NCI-H1436 (cell line): Measurements from ENCODE around the gene CACNA1C.
A peak's percentile ranks its signal among the peaks of the same experiment; 100 is the strongest.

Experiments used
- DNase-seq: peaks from one replicate; lab custom pipeline; 2025; lab: John Stamatoyannopoulos, UW

The CACNA1C gene

DNA sequence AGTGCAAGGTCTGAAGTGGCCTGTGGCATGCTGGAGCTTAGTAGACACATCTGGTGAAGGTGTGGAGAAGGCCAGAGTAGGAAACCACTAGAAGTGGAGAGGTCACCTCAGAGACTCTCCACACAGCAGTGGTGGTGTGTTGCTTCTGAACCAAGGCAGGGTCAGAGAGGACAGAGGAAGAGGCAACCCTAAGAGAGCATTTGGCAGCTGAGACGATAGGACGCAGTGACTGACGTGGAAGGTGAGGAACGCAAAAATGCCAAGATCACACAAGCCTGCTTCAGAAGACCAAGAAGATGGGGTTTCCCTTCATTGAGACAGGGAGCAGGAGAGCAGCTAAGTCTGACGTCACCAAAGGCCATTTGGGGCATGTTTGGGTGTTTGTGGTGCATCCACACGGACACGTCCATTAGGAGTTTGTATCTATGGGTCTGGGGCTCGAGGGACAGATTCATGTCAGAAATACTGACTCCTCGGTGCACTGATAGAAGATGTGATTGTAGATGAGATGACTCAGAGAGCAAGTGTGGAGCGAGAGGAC is 338.1 kb downstream of the CACNA1C start:
- no peak for DNase-seq

DNA sequence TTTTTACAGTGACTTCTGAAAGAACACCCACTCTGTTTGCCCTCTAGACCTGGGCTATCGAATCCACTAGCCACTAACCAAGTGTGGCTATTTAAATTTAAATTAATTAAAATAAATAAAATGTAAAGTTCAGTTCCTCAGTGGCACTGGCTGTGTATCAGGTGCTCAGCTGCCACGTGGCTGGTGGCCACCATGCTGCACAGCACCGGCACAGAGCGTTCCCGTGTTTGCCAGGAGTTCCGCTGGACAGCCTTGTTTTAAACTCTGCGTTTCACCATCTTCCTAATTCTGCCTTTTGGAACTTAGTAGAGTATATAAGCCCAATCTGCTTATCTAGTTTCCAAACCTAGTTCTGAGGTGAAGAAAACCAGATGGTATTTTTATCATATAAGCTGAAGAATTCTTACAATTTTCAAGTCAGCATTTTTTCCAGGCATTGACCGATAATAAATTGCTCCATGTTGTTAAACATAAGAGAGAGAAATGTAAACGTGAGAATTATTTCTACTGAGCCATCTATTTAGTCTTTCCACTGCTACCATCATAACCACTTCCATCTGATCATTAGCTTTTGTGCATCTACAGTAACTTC is 339.0 kb downstream of the CACNA1C start:
- DNase-seq = no peak

- DNase-seq = no peak
Observed at GRCh38 chr12:2393016-2393415, 340.2 kb downstream of the CACNA1C start.

- no peak for DNase-seq
Observed at GRCh38 chr12:2393996-2394395, 341.2 kb downstream of the CACNA1C start.

DNA sequence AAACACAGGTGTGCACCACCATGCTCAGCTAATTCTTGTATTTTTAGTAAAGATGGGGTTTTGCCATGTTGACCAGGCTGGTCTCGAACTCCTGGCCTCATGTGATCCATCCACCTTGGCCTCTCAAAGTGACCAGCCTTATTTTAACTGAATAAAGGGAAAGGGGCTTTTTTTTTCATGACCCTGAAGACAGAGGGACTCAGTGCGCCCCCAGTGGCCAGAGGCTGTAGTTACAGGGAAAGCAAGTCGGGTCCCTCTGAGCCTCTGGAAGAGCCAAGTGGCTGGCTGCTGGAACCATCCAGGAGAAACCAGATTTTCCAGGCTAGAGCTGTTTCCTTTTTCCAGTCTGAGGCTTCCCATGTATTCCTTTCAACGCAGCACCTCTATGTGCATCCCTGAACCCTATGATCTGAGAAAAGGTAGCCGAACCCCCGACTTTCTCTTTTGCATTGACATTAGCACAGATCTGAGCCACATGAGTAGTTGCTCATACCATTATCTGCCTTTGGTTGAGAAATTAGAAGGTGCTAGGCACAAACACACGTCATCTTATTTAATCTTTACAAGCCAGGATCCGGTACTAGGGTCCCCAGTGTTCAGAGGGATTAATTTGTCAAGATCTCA is 342.7 kb downstream of the CACNA1C start:
- DNase-seq = peak; percentile 23

GRCh38 chr12:2396448-2396871 is 343.7 kb downstream of the CACNA1C start:
- DNase-seq = no peak

- no peak for DNase-seq
Observed at GRCh38 chr12:2397356-2398045, 344.7 kb downstream of the CACNA1C start.

DNA sequence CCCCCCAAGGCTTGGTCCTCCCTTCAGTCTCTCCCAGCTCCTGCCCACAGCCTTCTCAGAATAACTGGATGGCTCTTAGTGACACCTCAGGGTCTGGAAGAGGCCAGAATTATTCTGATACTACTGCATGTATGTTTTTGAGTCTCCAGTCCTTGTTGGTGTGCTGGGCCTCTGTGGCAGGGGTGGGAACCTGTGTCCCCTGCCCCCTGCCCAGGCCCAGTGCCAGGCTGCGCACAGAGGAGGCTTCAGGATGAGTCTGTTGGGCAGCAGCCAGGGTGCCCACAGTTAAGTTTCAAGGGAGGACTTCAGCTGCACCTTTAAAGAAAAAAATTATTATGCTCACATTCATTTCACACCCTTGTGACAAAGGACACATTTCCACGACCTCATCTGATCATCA is 348.3 kb downstream of the CACNA1C start:
- DNase-seq = no peak

- DNase-seq = peak; percentile 43
Observed at GRCh38 chr12:2402073-2402579, 349.3 kb downstream of the CACNA1C start.

- DNase-seq = no peak
Observed at GRCh38 chr12:2403221-2403976, 350.6 kb downstream of the CACNA1C start.

DNA sequence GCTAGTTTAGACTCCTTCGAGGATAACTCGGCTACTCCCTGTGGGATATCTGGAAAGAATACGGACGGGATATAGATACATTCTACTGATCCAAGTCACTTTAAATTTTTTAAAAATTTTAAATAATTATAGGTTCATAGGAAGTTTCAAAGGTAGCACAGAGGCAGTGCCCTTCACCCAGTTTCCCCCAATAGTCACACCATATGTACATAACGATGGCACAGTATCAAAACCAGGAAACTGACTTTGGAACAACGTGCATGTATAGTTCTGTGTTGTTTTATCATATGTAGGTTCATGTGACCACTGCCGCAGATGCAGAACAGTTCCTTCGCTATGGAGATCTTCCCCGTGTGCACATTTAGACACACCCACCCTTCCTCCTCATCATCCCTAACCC is 352.3 kb downstream of the CACNA1C start:
- DNase-seq = no peak

DNA sequence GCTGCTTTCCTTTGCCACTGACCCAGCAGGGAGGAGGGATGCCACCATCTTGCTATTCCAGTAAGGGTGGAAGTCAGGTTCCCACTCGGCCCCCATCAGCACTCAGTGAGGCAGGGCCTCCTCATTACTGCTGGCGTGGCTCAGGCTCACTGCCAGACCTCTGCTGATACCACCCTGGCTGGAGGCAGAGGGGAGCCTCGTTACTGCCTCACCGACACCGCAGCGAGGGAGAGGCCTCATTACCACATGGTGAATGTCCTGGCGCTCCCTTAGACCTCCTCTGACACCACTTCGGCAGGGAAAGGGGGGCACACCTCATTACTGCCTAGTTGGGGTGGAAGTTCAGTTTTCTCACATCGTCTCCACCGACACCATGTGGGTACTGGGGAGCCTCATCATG is 354.1 kb downstream of the CACNA1C start:
- DNase-seq = no peak

GRCh38 chr12:2408262-2408661 is 355.5 kb downstream of the CACNA1C start:
- DNase-seq = no peak

GRCh38 chr12:2409656-2410265 is 357.0 kb downstream of the CACNA1C start:
- no peak for DNase-seq

GRCh38 chr12:2410496-2410895 is 357.7 kb downstream of the CACNA1C start:
- DNase-seq = no peak

- no peak for DNase-seq
Observed at GRCh38 chr12:2411011-2411410, 358.2 kb downstream of the CACNA1C start.

- no peak for DNase-seq
Observed at GRCh38 chr12:2411616-2412304, 359.0 kb downstream of the CACNA1C start.

DNA sequence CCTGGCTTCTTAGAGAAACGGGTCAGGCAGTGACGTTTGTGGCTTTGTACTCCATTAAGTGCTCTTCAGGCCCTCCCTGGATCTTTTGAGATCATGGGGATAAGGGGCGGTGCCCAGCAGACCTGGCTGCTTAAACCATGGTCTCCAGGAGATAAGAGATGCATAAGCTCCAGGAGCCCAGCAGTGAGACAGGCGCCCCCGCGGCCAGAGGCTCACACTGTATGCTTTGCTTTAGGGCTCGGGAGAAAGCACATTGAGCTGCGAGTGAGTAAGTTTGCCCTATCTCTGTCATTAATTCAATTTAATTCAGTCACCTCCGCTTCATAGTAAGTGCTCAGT is 359.5 kb downstream of the CACNA1C start:
- no peak for DNase-seq

GRCh38 chr12:2413301-2413700 is 360.5 kb downstream of the CACNA1C start:
- DNase-seq = no peak

GRCh38 chr12:2413999-2414792 is 361.4 kb downstream of the CACNA1C start:
- DNase-seq = no peak
